Esophagus (tissue), 2 donors: ENCODE results near the gene CSH2. TPM values are rescaled to one million over a fixed set of nuclear protein-coding genes. Genes with fewer than 3 reads are reported as not detected.

Experiments
- H3K27ac ChIP-seq, 2 donors: one replicate each; pipeline ENCODE4 v1.5.1; 2013; ENCODE audit warnings: low read depth in 2 of 2, mild to moderate bottlenecking in 2 of 2, inconsistent platforms in 1 of 2, low read length in 1 of 2, moderate library complexity in 1 of 2
- H3K27me3 ChIP-seq, 2 donors: one replicate each; pipeline ENCODE4 v1.6.1; 2013; ENCODE audit warnings: low read length in 2 of 2, control low read depth in 1 of 2, mild to moderate bottlenecking in 1 of 2; ENCODE audit not compliant: insufficient read depth in 2 of 2, control insufficient read depth in 1 of 2
- H3K36me3 ChIP-seq, 2 donors: one replicate each; pipeline ENCODE4 v1.6.1; 2013; ENCODE audit warnings: low read length in 1 of 2; ENCODE audit not compliant: control insufficient read depth in 2 of 2, insufficient read depth in 2 of 2
- H3K4me1 ChIP-seq, 2 donors: one replicate each; pipeline ENCODE4 v1.6.1; 2013; ENCODE audit warnings: low read length in 1 of 2; ENCODE audit not compliant: control insufficient read depth in 2 of 2, insufficient read depth in 2 of 2
- H3K4me3 ChIP-seq, 2 donors: one replicate each; pipeline ENCODE4 v1.5.1; 2013; ENCODE audit warnings: low read length in 2 of 2, mild to moderate bottlenecking in 2 of 2, low read depth in 1 of 2, moderate library complexity in 1 of 2
- H3K9me3 ChIP-seq, 2 donors: one replicate each; pipeline ENCODE4 v1.6.1; 2013; ENCODE audit warnings: mild to moderate bottlenecking in 2 of 2, low read depth in 1 of 2, low read length in 1 of 2, moderate library complexity in 1 of 2; ENCODE audit not compliant: control insufficient read depth in 2 of 2, insufficient read depth in 1 of 2
- polyA plus RNA-seq, 2 donors: library from polyadenylated mRNA; stranded (reverse); fragments of 200-250 nt; gene quantifications; one replicate each; pipeline ENCODE4 v1.2.3, GENCODE V29; 2013
- donor health status: healthy with polysubstance abuse.
- donor health status: Bipolar disorder and iron deficiency.

CSH2 gene
- polyA plus RNA-seq, 2 donors = not detected

- Histone ChIP-seq H3K27ac (no peak overlapping the region), H3K36me3 (peaks cover 42 to 53% of the 10 kb centered on the region in 2 donors), H3K4me3 (no peak overlapping the region), H3K9me3 (no peaks in the 10 kb centered on the region), H3K4me1 (peaks cover 0 to 5% of the 10 kb centered on the region in 2 donors), H3K27me3 (no peaks in the 10 kb centered on the region)
Observed at GRCh38 chr17:63822537-63822936, 50.9 kb downstream of the CSH2 start.

Other genes with a start within 250 kb of the CSH2 start
- gene LIMD2, start 173.6 kb downstream of the CSH2 start, polyA plus RNA-seq = 1 to 10 TPM; 4.6 to 6.3 TPM
- gene STRADA, start 131.9 kb downstream of the CSH2 start, polyA plus RNA-seq = 10 to 100 TPM; 15.5 to 17.2 TPM
- 10 to 100 TPM; 16.3 to 36.4 TPM for gene CCDC47, start 100.1 kb downstream of the CSH2 start, polyA plus RNA-seq
- 10 to 100 TPM; 48.7 to 69.6 TPM for gene DDX42, start 99.5 kb downstream of the CSH2 start, polyA plus RNA-seq
- 100 to 1,000 TPM; 137 to 156 TPM for gene PSMC5, start 46.2 kb downstream of the CSH2 start, polyA plus RNA-seq
- gene FTSJ3, start 46.0 kb downstream of the CSH2 start, polyA plus RNA-seq = 10 to 100 TPM; 15.1 to 18.5 TPM
- 10 to 100 TPM; 54.4 to 62.4 TPM for gene SMARCD2, start 31.0 kb downstream of the CSH2 start, polyA plus RNA-seq
- gene GH2, start 8.3 kb upstream of the CSH2 start, polyA plus RNA-seq = not detected
- gene CSH1, start 22.9 kb upstream of the CSH2 start, polyA plus RNA-seq = not detected
- not detected for gene CSHL1, start 37.6 kb upstream of the CSH2 start, polyA plus RNA-seq
- not detected for gene GH1, start 45.2 kb upstream of the CSH2 start, polyA plus RNA-seq
- gene CD79B, start 58.7 kb upstream of the CSH2 start, polyA plus RNA-seq = 1 to 10 TPM; 1.2 to 1.5 TPM
- gene SCN4A, start 99.2 kb upstream of the CSH2 start, polyA plus RNA-seq = under 1 TPM; 0.01 to 0.08 TPM
- gene PRR29, start 124.7 kb upstream of the CSH2 start, polyA plus RNA-seq = under 1 TPM; 0.07 to 0.22 TPM
- 1 to 10 TPM; 4.2 to 8.9 TPM for gene ICAM2, start 147.0 kb upstream of the CSH2 start, polyA plus RNA-seq